ENCODE results near the gene IRAK2.

- TF ChIP-seq CTCF (IDR thresholded peaks at IDR 0.05) (no peak), POLR2AphosphoS5 (IDR thresholded peaks at IDR 0.05) (no peak), POLR2A (IDR thresholded peaks at IDR 0.05) (no peak)
These were observed 104.2 kb downstream of the IRAK2 start for GRCh38 chr3:10268930-10269329.
